Activated gamma-delta T cell treated with anti-CD3 and anti-CD28 coated beads, Interleukin-2, amount 50 U/mL, for 16 hours (primary cell): ENCODE data around the gene ELOVL5.

Source experiments
- DNase-seq: peaks from one replicate; pipeline ENCODE4 v3.0.0-alpha.2; 2020; ENCODE audit warnings: low read depth

The ELOVL5 gene

DNA sequence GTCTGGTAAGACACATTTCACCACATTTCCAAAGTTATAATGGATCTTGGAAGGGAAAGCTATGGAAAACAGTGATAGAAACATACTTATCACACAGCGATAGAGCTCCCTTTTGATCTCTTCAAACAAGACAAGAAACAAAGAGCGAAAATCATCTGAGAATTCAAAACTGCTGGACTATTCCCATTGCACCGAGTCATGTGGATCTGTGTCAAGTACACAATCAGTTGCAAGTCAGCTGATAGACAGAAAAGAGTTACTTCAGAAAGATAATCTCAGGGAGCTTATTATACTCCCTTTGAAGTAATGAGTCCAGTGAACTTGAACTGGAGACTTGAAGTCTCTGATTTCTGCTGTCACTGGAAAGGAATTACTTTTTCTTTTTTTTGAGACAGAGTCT lies 110.4 kb downstream of the ELOVL5 start:
- DNase-seq, result no peak

DNA sequence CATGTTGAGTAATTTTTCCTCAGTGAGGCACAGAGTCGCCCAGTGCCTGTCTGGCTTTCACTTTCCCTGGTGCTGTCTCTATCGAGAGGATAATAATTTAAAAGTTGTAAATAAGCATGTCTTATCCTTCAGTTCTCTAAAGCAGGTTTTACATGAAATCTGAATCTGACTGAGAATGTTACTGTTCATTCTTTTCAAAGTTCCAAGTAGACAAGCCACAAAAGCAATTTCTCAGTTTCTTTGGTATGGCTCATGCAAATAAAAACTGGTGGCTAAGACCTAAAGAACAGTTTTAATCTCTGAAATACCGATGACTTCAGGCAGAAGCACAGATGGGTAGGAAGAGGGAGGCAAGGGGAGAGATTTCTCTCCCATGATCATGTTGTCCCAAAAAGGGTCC lies 112.5 kb downstream of the ELOVL5 start:
- DNase-seq, result no peak

DNA sequence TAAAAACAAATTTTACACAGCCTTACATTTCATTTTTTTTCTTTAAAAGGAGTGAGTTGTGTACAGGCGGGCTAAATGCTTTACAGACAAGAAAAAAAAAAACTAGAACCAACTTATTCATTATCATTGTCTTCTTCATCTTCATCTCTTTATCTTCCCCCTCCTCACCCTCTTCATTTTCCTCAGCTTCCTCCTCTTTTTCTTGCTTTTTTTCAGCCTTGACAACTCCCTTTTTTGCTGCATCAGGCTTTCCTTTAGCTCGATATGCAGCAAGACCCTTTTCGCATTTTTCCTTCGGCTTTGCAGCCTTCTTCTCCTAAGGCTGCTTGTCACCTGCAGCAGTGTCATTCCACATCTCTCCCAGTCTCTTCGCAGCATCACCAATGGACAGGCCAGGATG lies 113.2 kb downstream of the ELOVL5 start:
- no peak for DNase-seq

GRCh38 chr6:53233309-53233708 lies 115.4 kb downstream of the ELOVL5 start:
- DNase-seq, result no peak

GRCh38 chr6:53230775-53231467 lies 117.8 kb downstream of the ELOVL5 start:
- no peak for DNase-seq

- no peak for DNase-seq
Observed at GRCh38 chr6:53227847-53228246, 120.9 kb downstream of the ELOVL5 start.

DNA sequence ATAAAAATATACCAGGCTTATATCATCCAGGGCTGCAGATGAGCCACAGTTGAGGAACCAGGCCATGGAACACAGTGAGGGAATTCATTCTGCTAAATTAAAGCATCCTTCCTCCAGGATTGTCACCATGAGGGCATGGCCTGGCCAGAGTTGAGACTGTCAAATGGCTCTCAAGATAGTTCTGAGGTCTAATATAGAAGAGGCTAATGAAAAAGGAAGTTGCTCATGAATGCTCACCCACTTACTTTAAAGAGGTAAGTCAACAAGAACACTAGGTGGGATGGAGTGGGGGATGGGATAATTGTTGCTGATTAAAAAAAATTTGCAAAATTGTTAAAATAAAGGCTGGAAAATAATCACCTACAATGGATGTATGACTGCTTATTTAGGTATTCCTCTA lies 128.1 kb downstream of the ELOVL5 start:
- DNase-seq, result no peak
